Activated gamma-delta T cell treated with anti-CD3 and anti-CD28 coated beads, Interleukin-2, amount 50 U/mL, for 16 hours (primary cell): ENCODE data around the gene LARP4B.

Experiments used
- DNase-seq: peaks from one replicate; pipeline ENCODE4 v3.0.0-alpha.2; 2020; ENCODE audit warnings: low read depth

LARP4B gene

DNA sequence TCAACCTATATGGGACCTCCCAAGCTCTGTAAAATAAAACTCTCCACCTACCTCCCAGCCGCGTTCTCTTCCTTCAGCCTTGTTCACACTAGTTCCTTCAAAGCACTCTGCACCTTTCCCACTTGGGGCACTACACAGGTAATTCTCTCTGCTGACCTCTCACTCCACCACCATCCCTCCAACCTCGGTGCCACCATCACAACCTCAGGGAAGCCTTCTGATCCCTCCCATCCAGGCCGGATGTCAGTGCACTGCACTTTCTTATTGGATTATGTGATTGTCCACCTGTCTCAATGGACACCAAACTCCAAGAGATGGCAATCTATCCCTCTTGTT, 7.0 kb downstream of the LARP4B start:
- DNase-seq: no peak

GRCh38 chr10:923844-924523, 7.5 kb downstream of the LARP4B start:
- DNase-seq: no peak

- DNase-seq: no peak
Observed at GRCh38 chr10:921471-922414, 9.8 kb downstream of the LARP4B start.

- DNase-seq: no peak
Observed at GRCh38 chr10:920450-920849, 11.1 kb downstream of the LARP4B start.

DNA sequence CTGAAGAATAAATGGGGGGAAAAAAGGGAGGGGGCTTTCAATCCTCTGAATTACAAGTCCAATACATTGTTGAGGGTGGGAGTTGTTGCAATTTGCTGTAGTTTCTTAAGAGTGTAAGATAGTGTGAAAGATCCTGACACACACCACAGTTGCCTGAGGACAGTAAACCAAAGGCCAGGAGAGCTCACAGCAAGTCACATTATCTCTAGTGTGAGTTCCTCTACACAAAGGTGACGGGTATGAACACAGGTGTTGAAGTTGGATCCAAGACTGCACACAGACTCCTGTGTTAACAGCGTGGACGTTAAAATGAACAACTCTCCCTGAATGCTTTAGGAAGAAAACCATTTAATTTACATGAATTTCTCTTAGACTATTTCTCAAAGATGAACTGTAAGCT, 12.0 kb downstream of the LARP4B start:
- no peak for DNase-seq

GRCh38 chr10:917999-918398, 13.5 kb downstream of the LARP4B start:
- DNase-seq: no peak

GRCh38 chr10:917416-917720, 14.1 kb downstream of the LARP4B start:
- no peak for DNase-seq

GRCh38 chr10:916716-917415, 14.6 kb downstream of the LARP4B start:
- DNase-seq: no peak

GRCh38 chr10:909831-910230, 21.7 kb downstream of the LARP4B start:
- DNase-seq: no peak

DNA sequence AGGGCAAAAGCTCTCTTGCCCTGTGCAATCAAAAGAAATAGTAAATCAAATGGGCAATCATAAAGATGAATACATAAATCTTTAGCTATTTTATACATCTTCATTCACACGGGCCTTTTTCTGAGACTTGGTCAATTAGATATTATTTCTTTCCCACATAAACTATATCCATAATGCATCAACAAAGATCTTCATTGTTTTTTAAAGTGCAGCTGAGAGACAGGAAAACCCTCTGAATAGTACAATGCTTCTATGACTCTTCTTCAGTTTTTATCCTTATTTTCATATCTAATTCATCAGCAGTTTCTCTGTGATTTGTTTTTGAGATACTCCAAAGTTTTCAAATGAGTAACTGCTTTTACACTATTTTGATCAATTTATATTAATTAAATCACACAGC, 25.5 kb downstream of the LARP4B start:
- no peak for DNase-seq

- DNase-seq: no peak
Observed at GRCh38 chr10:905503-905902, 26.0 kb downstream of the LARP4B start.

DNA sequence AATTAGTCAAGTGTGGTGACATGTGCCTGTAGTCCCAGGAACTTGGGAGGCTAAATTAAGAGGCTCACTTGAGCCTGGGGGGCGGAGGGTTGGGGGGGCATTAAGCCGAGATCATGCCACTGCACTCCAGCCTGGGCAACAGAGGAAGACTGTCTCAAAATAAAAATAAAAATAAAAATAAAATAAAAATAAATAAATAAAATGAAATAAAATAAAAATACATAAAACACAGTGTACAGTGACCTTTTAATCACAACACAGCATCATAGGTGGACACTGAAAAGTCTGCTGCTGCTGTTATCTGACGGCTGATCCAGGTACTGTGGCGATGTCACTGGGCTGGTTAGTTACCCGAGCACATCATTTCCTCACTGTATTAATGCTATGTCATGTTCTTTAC, 27.1 kb downstream of the LARP4B start:
- DNase-seq: no peak

GRCh38 chr10:898141-898540, 33.4 kb downstream of the LARP4B start:
- DNase-seq: no peak

DNA sequence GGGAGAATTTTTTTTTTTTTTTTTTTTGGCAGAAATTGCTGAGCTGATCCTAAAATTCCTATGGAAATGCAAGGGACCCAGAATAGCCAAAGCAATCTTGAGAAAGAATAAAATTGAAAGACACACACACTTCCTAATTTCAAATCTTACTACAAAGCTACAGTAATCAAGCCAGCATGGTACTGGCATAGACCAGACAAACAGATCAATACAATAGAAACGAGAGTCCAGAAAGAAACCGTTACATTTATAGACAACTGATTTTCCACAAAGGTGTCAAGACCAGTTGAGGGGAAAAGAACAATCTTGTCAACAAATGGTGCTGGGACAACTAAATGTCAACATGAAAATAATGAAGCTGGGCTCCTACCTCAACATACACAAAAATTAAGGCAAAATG, 34.5 kb downstream of the LARP4B start:
- no peak for DNase-seq

GRCh38 chr10:895324-895723, 36.2 kb downstream of the LARP4B start:
- no peak for DNase-seq

DNA sequence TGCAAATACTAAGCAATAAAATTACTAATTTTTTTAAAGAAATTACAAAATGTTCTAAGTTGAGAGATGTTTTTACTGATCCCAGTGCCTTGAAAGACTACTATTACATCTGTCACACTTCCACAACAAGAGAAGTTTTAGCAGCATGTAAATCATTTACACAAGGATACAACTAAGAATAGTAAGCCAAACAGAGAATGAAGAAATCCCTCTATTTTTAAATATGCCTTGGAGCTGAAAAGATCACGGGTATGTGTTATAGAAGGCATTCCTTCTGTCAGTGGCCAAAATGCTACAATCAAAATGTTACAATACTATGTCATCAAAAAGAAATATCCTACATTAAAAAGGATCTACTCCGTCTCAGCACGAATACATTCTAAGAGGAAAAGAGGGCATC, 52.6 kb downstream of the LARP4B start:
- DNase-seq: no peak

GRCh38 chr10:878333-878759, 53.2 kb downstream of the LARP4B start:
- DNase-seq: no peak

DNA sequence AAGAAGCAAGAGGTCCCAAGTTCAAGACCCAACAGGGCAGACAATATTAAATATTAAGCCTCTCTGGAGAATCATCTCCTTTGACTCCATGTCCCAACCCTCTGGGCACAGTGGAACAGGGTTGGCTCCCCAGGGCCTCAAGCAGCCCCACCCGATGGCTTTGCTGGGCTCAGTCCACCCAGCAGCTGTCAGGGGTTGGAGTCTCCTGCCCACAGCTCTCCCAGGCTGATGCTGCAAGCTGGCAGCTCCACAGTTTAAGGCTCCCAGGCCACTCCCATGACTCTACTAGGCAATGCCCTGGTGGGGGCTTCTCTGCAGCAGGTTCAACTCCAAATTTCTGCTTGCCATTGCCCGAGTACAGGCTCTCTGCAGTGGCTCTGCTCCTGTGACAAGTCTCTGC, 55.1 kb downstream of the LARP4B start:
- no peak for DNase-seq

GRCh38 chr10:873020-873419, 58.5 kb downstream of the LARP4B start:
- DNase-seq: no peak

DNA sequence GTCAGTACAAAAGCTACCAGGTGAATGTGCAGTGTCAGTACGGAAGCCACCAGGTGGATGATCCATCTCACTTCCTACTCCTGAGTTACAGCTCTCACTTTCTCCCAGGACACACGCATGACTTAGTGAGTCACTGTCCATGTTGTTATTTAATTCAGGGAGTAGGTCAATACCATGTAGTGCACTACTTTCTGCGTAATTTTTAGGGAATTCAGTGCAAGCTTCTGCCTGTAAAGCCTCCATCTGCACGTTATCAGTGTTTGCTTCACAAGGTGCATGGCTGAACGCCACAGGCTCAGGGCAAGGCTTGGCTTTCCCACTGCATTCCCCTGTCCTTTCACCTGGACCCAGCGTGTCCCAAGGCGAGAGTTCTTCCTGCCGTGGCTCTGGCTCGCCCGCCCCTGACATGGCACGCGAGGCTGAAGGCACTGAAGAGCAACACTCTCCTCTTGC, 59.5 kb downstream of the LARP4B start:
- DNase-seq: no peak

DNA sequence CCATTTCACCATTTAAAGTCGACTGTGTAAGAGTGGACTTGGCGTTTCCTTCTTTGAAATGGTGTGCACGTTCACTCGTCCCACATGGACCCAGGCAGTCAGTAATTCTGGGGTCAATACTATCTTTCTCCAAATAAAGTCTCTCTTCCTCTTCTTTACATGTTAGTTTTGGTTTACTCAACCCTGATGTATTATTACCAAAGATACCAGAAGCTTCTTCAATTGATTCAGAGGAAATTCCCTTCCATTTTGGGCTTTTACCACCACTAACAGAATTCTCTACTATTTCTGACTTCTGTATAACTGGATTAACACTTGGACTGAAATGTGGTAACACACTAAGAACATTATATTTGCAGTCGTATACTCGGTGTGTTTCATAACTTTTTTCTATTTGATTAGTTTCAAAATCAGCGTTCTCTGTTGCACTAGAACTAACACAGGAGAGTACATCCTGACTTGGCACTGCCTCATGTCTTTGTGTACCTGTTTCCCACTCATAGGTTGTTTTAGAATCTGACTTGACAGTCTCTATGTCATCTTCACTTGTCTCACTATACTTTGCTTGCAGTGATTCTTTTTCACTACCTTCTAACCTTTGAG, 60.8 kb downstream of the LARP4B start:
- no peak for DNase-seq

GRCh38 chr10:869171-869570, 62.3 kb downstream of the LARP4B start:
- no peak for DNase-seq

DNA sequence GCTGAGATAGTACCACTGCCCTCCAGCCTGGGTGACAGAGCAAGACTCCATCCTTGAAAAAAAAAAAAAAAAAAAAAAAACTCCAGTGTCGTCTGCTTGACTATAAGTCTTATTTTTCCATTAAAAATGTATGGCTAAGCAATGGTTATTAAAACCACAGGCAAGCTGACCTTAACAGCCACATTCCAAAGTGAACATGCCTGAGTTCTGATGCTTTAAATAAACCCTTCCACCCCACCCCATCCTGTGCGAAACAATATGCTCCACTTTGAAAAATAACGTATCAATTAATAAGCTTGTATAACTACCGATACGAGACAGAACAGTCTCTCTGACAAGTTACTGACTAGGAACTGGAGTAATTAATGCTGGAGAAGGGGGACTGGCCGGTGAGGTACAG, 63.7 kb downstream of the LARP4B start:
- DNase-seq: no peak
